Panc1 (cell line): ENCODE data around the gene PYHIN1. TPM values are rescaled to one million over a fixed set of nuclear protein-coding genes. Genes with fewer than 3 reads are reported as not detected.

Experiments
- ATAC-seq: fragments of 200-7000 bp; cut with Tn5 transposase; 2 replicates; pipeline ENCODE4 v1.9.1; 2020; ENCODE audit warnings: mild to moderate bottlenecking, moderate library complexity
- BruUV-seq: library from RNA; stranded (reverse); fragments of 400-500 nt; replicated peaks from 2 replicates; lab custom pipeline; 2021; lab: Mats Ljungman, UMichigan
- CTCF ChIA-PET: fragments of 300-600 bp; sonication (Branson Sonifier 250); formaldehyde crosslinking; loops from one replicate; lab custom pipeline; 2022; ENCODE audit warnings: antibody characterized with exemption; lab: Charles Lee
- POLR2A ChIA-PET: fragments of 300-600 bp; sonication (Branson Sonifier 250); formaldehyde crosslinking; loops from one replicate; lab custom pipeline; 2022; ENCODE audit warnings: antibody characterized with exemption; lab: Charles Lee
- DNase-seq: peaks from one replicate; pipeline ENCODE4 v3.0.0-alpha.2; 2010; ENCODE audit warnings: low read depth, low spot score
- H3K27ac ChIP-seq: 2 replicates; pipeline ENCODE4 v1.5.1; 2011; ENCODE audit warnings: mild to moderate bottlenecking, low read length, inconsistent platforms
- H3K27me3 ChIP-seq: fragments of 200-500 bp; sonication (Bioruptor generic); 2 replicates; pipeline ENCODE4 v1.6.0; 2014; ENCODE audit warnings: low read length, inconsistent platforms; ENCODE audit not compliant: control insufficient read depth, insufficient read depth
- H3K36me3 ChIP-seq: fragments of 200-500 bp; sonication (Bioruptor generic); 2 replicates; pipeline ENCODE4 v1.5.1; 2014; ENCODE audit warnings: inconsistent platforms, mild to moderate bottlenecking, low read length, moderate library complexity; ENCODE audit not compliant: control insufficient read depth, insufficient read depth
- H3K4me1 ChIP-seq: 2 replicates; pipeline ENCODE4 v1.5.1; 2011; ENCODE audit warnings: inconsistent platforms, mild to moderate bottlenecking, low read length, moderate library complexity; ENCODE audit not compliant: control insufficient read depth, insufficient read depth
- H3K4me3 ChIP-seq, 2 experiments: 2 replicates each; pipeline ENCODE4 v1.5.1; 2011 to 2012; ENCODE audit warnings: low read depth in 2 of 2, low read length in 2 of 2, mild to moderate bottlenecking in 2 of 2, inconsistent platforms in 1 of 2, moderate library complexity in 1 of 2
- H3K9me3 ChIP-seq: fragments of 200-500 bp; sonication (Bioruptor generic); 2 replicates; pipeline ENCODE4 v1.5.1; 2014; ENCODE audit warnings: low read depth, mild to moderate bottlenecking, inconsistent platforms, low read length, moderate library complexity; ENCODE audit not compliant: control insufficient read depth, insufficient read depth
- POLR2AphosphoS5 ChIP-seq: IDR thresholded peaks from 2 replicates; pipeline ENCODE4 v1.6.1; 2012; ENCODE audit warnings: mild to moderate bottlenecking, low read depth, low read length, moderate library complexity
- SIN3A ChIP-seq: IDR thresholded peaks from 2 replicates; pipeline ENCODE4 v1.6.1; 2012; ENCODE audit warnings: low read depth, mild to moderate bottlenecking, low read length, moderate library complexity, borderline replicate concordance; ENCODE audit not compliant: insufficient read depth
- TCF7L2 ChIP-seq: IDR thresholded peaks from 2 replicates; pipeline ENCODE4 v1.6.1; 2011; ENCODE audit warnings: mild to moderate bottlenecking, low read depth, low read length, inconsistent platforms
- in situ Hi-C: cut with HindIII; loops from 2 replicates; pipeline ENCODE4 v1.10.0; 2016; ENCODE audit warnings: low sequenced_read_pairs, low pct_unique_long_range_greater_than_20kb
- intact Hi-C: fragments of 100-400 bp; cut with micrococcal nuclease; formaldehyde crosslinking; loops from one replicate; pipeline ENCODE4 v1.10.0; 2022; ENCODE audit not compliant: unreplicated experiment
- total RNA-seq: library from RNA; stranded (reverse); gene quantifications from one replicate; pipeline ENCODE4 v1.2.1, GENCODE V29; 2021; ENCODE audit not compliant: unreplicated experiment
- TF ChIP-seq, protein P1 (sequence below): fragments of 450-650 bp; IDR thresholded peaks from 2 replicates; pipeline ENCODE4 v1.5.1; 2017; ENCODE audit warnings: mild to moderate bottlenecking
- TF ChIP-seq, protein P2 (sequence below), 2 experiments: IDR thresholded peaks; 2 replicates each; pipeline ENCODE4 v1.6.1; 2011 to 2012; ENCODE audit warnings: low read depth in 2 of 2, control low read depth in 1 of 2, low read length in 1 of 2, mild to moderate bottlenecking in 1 of 2, moderate library complexity in 1 of 2; ENCODE audit not compliant: insufficient read depth in 1 of 2

Gene PYHIN1
- total RNA-seq, 1 experiment from 2014 or later, result not detected

DNA sequence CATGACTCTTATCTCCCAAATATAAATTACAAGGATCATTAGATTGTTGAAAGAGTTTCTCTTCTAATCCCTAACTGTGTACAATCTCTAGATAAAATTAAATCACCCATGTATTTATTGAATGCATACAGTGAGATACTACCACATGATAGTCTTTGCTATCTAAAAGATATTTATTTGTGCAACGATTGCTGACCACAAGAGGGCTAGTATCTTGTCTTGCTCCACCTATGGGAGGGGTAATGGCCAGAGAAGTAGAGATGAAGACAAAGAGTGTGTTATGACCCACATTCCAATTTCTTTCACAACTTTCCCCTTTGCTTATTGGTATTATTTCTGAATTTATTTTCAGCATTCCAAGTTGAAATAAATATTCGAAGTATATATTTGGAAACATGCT lies 13.7 kb downstream of the PYHIN1 start:
- intact Hi-C loops (no loop called here), in situ Hi-C loops (no loop called here)
- CTCF ChIA-PET, result no interaction called here
- no TSS peak for BruUV-seq
- H3K9me3 ChIP-seq, result no peaks in the 10 kb centered on the region
- POLR2A ChIA-PET, result no interaction called here
- no peaks in the 10 kb centered on the region for H3K27me3 ChIP-seq
- no peak overlapping the region for H3K4me3 ChIP-seq
- no peak for ATAC-seq
- TF ChIP-seq, protein P1, sequence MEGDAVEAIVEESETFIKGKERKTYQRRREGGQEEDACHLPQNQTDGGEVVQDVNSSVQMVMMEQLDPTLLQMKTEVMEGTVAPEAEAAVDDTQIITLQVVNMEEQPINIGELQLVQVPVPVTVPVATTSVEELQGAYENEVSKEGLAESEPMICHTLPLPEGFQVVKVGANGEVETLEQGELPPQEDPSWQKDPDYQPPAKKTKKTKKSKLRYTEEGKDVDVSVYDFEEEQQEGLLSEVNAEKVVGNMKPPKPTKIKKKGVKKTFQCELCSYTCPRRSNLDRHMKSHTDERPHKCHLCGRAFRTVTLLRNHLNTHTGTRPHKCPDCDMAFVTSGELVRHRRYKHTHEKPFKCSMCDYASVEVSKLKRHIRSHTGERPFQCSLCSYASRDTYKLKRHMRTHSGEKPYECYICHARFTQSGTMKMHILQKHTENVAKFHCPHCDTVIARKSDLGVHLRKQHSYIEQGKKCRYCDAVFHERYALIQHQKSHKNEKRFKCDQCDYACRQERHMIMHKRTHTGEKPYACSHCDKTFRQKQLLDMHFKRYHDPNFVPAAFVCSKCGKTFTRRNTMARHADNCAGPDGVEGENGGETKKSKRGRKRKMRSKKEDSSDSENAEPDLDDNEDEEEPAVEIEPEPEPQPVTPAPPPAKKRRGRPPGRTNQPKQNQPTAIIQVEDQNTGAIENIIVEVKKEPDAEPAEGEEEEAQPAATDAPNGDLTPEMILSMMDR, result no peak
- TF ChIP-seq, protein P2, sequence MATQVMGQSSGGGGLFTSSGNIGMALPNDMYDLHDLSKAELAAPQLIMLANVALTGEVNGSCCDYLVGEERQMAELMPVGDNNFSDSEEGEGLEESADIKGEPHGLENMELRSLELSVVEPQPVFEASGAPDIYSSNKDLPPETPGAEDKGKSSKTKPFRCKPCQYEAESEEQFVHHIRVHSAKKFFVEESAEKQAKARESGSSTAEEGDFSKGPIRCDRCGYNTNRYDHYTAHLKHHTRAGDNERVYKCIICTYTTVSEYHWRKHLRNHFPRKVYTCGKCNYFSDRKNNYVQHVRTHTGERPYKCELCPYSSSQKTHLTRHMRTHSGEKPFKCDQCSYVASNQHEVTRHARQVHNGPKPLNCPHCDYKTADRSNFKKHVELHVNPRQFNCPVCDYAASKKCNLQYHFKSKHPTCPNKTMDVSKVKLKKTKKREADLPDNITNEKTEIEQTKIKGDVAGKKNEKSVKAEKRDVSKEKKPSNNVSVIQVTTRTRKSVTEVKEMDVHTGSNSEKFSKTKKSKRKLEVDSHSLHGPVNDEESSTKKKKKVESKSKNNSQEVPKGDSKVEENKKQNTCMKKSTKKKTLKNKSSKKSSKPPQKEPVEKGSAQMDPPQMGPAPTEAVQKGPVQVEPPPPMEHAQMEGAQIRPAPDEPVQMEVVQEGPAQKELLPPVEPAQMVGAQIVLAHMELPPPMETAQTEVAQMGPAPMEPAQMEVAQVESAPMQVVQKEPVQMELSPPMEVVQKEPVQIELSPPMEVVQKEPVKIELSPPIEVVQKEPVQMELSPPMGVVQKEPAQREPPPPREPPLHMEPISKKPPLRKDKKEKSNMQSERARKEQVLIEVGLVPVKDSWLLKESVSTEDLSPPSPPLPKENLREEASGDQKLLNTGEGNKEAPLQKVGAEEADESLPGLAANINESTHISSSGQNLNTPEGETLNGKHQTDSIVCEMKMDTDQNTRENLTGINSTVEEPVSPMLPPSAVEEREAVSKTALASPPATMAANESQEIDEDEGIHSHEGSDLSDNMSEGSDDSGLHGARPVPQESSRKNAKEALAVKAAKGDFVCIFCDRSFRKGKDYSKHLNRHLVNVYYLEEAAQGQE (IDR thresholded peaks at IDR 0.05; ENCODE audit: insufficient read depth in 1 of 2, low read depth in 2 of 2, low read length in 1 of 2), result no peak
- no peak for TF ChIP-seq POLR2AphosphoS5
- TF ChIP-seq SIN3A, result no peak
- TF ChIP-seq TCF7L2, result no peak
- no peaks in the 10 kb centered on the region for H3K4me1 ChIP-seq
- DNase-seq, result no peak
- no peaks in the 10 kb centered on the region for H3K36me3 ChIP-seq
- no peak overlapping the region for H3K27ac ChIP-seq

DNA sequence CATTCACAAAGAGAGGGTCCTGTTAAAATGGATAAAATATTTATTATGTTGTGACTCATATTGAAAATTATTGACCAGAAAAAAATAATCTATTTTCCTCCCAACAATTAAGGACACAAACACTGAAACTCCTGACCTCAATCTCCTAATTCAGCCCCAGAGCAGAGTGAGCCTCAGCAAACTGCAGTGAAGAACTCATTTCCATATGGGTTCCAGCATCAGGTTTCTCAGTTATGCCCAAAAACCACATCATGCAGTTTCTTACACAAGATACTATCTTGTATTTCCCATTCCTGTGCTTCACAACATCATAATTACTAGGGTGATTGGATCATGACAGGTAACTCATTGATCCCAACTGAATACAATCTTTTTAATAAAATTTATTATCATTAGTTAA lies 15.4 kb downstream of the PYHIN1 start:
- ATAC-seq (no peak), DNase-seq (no peak)
- H3K36me3 ChIP-seq, result no peaks in the 10 kb centered on the region
- no peaks in the 10 kb centered on the region for H3K27me3 ChIP-seq
- H3K27ac ChIP-seq, result no peak overlapping the region
- H3K4me3 ChIP-seq, result no peak overlapping the region
- intact Hi-C loops, result no loop called here
- TF ChIP-seq, protein P2 (IDR thresholded peaks at IDR 0.05; ENCODE audit: insufficient read depth in 1 of 2, low read depth in 2 of 2, low read length in 1 of 2), result no peak
- no peak for TF ChIP-seq POLR2AphosphoS5
- no peak for TF ChIP-seq SIN3A
- no peak for TF ChIP-seq TCF7L2
- TF ChIP-seq, protein P1, result no peak
- CTCF ChIA-PET, result no interaction called here
- no peaks in the 10 kb centered on the region for H3K4me1 ChIP-seq
- H3K9me3 ChIP-seq, result no peaks in the 10 kb centered on the region
- in situ Hi-C loops, result no loop called here
- no TSS peak for BruUV-seq
- POLR2A ChIA-PET, result no interaction called here
